GM23338 (cell line): ENCODE results near the gene OR5K1. TPM values are rescaled to one million over a fixed set of nuclear protein-coding genes. Genes with fewer than 3 reads are reported as not detected.

ENCODE experiments used
- ATAC-seq: fragments of 200-7000 bp; cut with Tn5 transposase; 3 replicates; pipeline ENCODE4 v1.9.1; 2020
- DNase-seq: peaks from one replicate; pipeline ENCODE4 v3.0.0-alpha.2; 2015; ENCODE audit warnings: low spot score
- H2AFZ ChIP-seq: fragments of 200-600 bp; sonication (generic); 2 replicates; pipeline ENCODE4 v1.8.0; 2016; ENCODE audit warnings: antibody characterized with exemption, mild to moderate bottlenecking, moderate library complexity
- H3F3A ChIP-seq: fragments of 200-600 bp; sonication (generic); replicated peaks from 2 replicates; pipeline ENCODE4 v1.8.0; 2017; ENCODE audit warnings: antibody characterized with exemption, mixed run types, low read depth
- H3K27ac ChIP-seq: fragments of 200-600 bp; sonication (generic); 2 replicates; pipeline ENCODE4 v1.6.1; 2016; ENCODE audit warnings: low read depth
- H3K27me3 ChIP-seq: fragments of 200-600 bp; sonication (generic); 2 replicates; pipeline ENCODE4 v1.8.0; 2016; ENCODE audit warnings: mild to moderate bottlenecking, mixed run types, moderate library complexity; ENCODE audit not compliant: insufficient read depth
- H3K36me3 ChIP-seq: fragments of 200-600 bp; sonication (generic); 2 replicates; pipeline ENCODE4 v1.8.0; 2016; ENCODE audit warnings: mild to moderate bottlenecking; ENCODE audit not compliant: insufficient read depth
- H3K4me1 ChIP-seq: fragments of 200-600 bp; sonication (generic); 2 replicates; pipeline ENCODE4 v1.8.0; 2016; ENCODE audit warnings: mild to moderate bottlenecking, moderate library complexity; ENCODE audit not compliant: insufficient read depth
- H3K4me2 ChIP-seq: fragments of 200-600 bp; sonication (generic); 2 replicates; pipeline ENCODE4 v1.7.1; 2017; ENCODE audit warnings: mixed run types
- H3K4me3 ChIP-seq: fragments of 200-600 bp; sonication (generic); 2 replicates; pipeline ENCODE4 v1.6.1; 2016; ENCODE audit warnings: mixed run types
- H3K79me2 ChIP-seq: fragments of 200-600 bp; sonication (generic); replicated peaks from 2 replicates; pipeline ENCODE4 v1.8.0; 2017; ENCODE audit warnings: mild to moderate bottlenecking; ENCODE audit not compliant: insufficient read depth
- H3K9me2 ChIP-seq: fragments of 200-600 bp; sonication (generic); 2 replicates; pipeline ENCODE4 v1.8.0; 2017; ENCODE audit not compliant: insufficient read depth
- H4K20me1 ChIP-seq: fragments of 200-600 bp; sonication (generic); replicated peaks from 2 replicates; pipeline ENCODE4 v1.8.0; 2017; ENCODE audit warnings: mild to moderate bottlenecking; ENCODE audit not compliant: insufficient read depth
- H3K27ac Mint-ChIP-seq: 2 replicates; pipeline ENCODE4 v1.8.0; 2020; ENCODE audit warnings: inconsistent platforms, mild to moderate bottlenecking, moderate library complexity, mixed read lengths
- H3K27me3 Mint-ChIP-seq: 3 replicates; pipeline ENCODE4 v1.8.0; 2022; ENCODE audit warnings: low read depth, mild to moderate bottlenecking, moderate library complexity, mixed read lengths, inconsistent platforms; ENCODE audit not compliant: insufficient read depth, poor library complexity
- H3K36me3 Mint-ChIP-seq: 3 replicates; pipeline ENCODE4 v1.8.0; 2021; ENCODE audit warnings: low read depth, mild to moderate bottlenecking, inconsistent platforms, moderate library complexity, mixed read lengths
- H3K4me1 Mint-ChIP-seq: 3 replicates; pipeline ENCODE4 v1.8.0; 2020; ENCODE audit warnings: mild to moderate bottlenecking, inconsistent platforms, mixed read lengths
- H3K4me3 Mint-ChIP-seq: 3 replicates; pipeline ENCODE4 v1.8.0; 2021; ENCODE audit warnings: moderate library complexity, mild to moderate bottlenecking, inconsistent platforms, mixed read lengths
- H3K9me3 Mint-ChIP-seq: 3 replicates; pipeline ENCODE4 v1.8.0; 2020; ENCODE audit warnings: moderate library complexity, mild to moderate bottlenecking, inconsistent platforms, mixed read lengths
- CTCF ChIP-seq, 2 experiments: fragments of 200-600 bp in 1 of 2; sonication (generic) in 1 of 2; conservative IDR thresholded peaks; 2 replicates each; pipeline versions ENCODE4 v1.5.1 to v1.6.1; 2016 to 2017; ENCODE audit warnings: antibody characterized with exemption in 2 of 2, low read depth in 2 of 2, mild to moderate bottlenecking in 2 of 2, moderate library complexity in 1 of 2
- ETS1 ChIP-seq: IDR thresholded peaks from 2 replicates; pipeline ENCODE4 v1.6.1; 2016; ENCODE audit warnings: antibody characterized with exemption
- EZH2 ChIP-seq: fragments of 200-600 bp; sonication (generic); IDR thresholded peaks from one replicate; pipeline ENCODE4 v1.8.0; 2017; ENCODE audit warnings: antibody characterized with exemption, mild to moderate bottlenecking, low read depth; ENCODE audit not compliant: unreplicated experiment
- EZH2phosphoT487 ChIP-seq: fragments of 200-600 bp; sonication (generic); IDR thresholded peaks from one replicate; pipeline ENCODE4 v1.8.1; 2018; ENCODE audit warnings: antibody characterized with exemption; ENCODE audit not compliant: unreplicated experiment
- STAT1 ChIP-seq: IDR thresholded peaks from one replicate; pipeline ENCODE4 v1.6.1; 2016; ENCODE audit warnings: antibody characterized with exemption; ENCODE audit not compliant: unreplicated experiment
- ZNF114 ChIP-seq: fragments of 250-450 bp; sonication (Bioruptor Pico); IDR thresholded peaks from 2 replicates; pipeline ENCODE4 v1.5.0; 2020; ENCODE audit warnings: mild to moderate bottlenecking, moderate library complexity
- ZNF331 ChIP-seq: fragments of 250-450 bp; sonication (Bioruptor Pico); IDR thresholded peaks from 2 replicates; pipeline ENCODE4 v1.5.0; 2020; ENCODE audit warnings: low read depth, mild to moderate bottlenecking, moderate library complexity
- ZNF462 ChIP-seq: fragments of 250-450 bp; sonication (Bioruptor Pico); IDR thresholded peaks from 2 replicates; pipeline ENCODE4 v1.5.0; 2020; ENCODE audit warnings: mild to moderate bottlenecking, moderate library complexity
- polyA plus RNA-seq: library from polyadenylated mRNA; unstranded; fragments of >200 nt; fragmentation: Nextera tagmentation; extraction: Ambion mirVana; gene quantifications from 2 replicates; pipeline ENCODE4 v1.2.1, GENCODE V29; 2016
- total RNA-seq: library from RNA; depleted of rRNA; stranded (reverse); fragments of >200 nt; shearing (Covaris generic); gene quantifications from 2 replicates; pipeline ENCODE4 v1.2.3, GENCODE V29; 2014

The OR5K1 gene
- total and polyA plus RNA-seq, 2 experiments from 2014 or later, result not detected

GRCh38 chr3:98514948-98515347 is 51.9 kb downstream of the OR5K1 start:
- Histone ChIP-seq H4K20me1 (peaks cover 15% of the 10 kb centered on the region), H2AFZ (no peak overlapping the region), H3K27me3 (no peaks in the 10 kb centered on the region), H3K4me1 (peaks cover 19% of the 10 kb centered on the region), H3K27ac (no peak overlapping the region), H3K4me2 (no peak overlapping the region), H3K79me2 (peaks cover 24% of the 10 kb centered on the region), H3K4me3 (no peak overlapping the region), H3F3A (no peaks in the 10 kb centered on the region), H3K9me2 (no peaks in the 10 kb centered on the region), H3K36me3 (peaks cover 3% of the 10 kb centered on the region; the same call in 1 of the 2 replicates)
- no peaks in the 10 kb centered on the region for H3K27me3 Mint-ChIP-seq
- no peak overlapping the region for H3K4me3 Mint-ChIP-seq
- H3K27ac Mint-ChIP-seq, result no peak overlapping the region
- peaks cover 28% of the 10 kb centered on the region for H3K36me3 Mint-ChIP-seq
- H3K4me1 Mint-ChIP-seq, result peaks cover 22% of the 10 kb centered on the region
- no peak for DNase-seq
- H3K9me3 Mint-ChIP-seq, result no peaks in the 10 kb centered on the region
- TF ChIP-seq EZH2 (no peak), ZNF114 (CRISPR knock-in tag) (no peak), STAT1 (no peak), EZH2phosphoT487 (no peak), ETS1 (no peak), CTCF (conservative IDR thresholded peaks at IDR 0.05; ENCODE audit: low read depth in 2 of 2) (no peak), ZNF462 (CRISPR knock-in tag) (no peak), ZNF331 (CRISPR knock-in tag) (no peak)
- ATAC-seq, result no peak
